Endothelial cell of umbilical vein (primary cell): Measurements from ENCODE around the gene MRC2. TPM values are rescaled to one million over a fixed set of nuclear protein-coding genes. Genes with fewer than 3 reads are reported as not detected.

Experiments
- BruUV-seq: library from RNA; stranded (reverse); fragments of 400-500 nt; replicated peaks from 2 replicates; lab custom pipeline; 2021; lab: Mats Ljungman, UMichigan
- CTCF ChIA-PET: fragments of 300-600, 350-600 bp; sonication (Branson Sonifier 250); formaldehyde crosslinking; loops from one replicate; lab custom pipeline; 2021; ENCODE audit warnings: antibody characterized with exemption, inconsistent platforms; lab: Charles Lee
- POLR2A ChIA-PET: fragments of 300-600, 350-600 bp; sonication (Branson Sonifier 250); formaldehyde crosslinking; loops from one replicate; lab custom pipeline; 2021; ENCODE audit warnings: antibody characterized with exemption, inconsistent platforms; lab: Charles Lee
- DNase-seq: peaks from one replicate; pipeline ENCODE4 v3.0.0-alpha.2; 2011; ENCODE audit warnings: low read depth, low spot score
- FAIRE-seq: peaks from 2 replicates; lab custom pipeline; 2011; peaks lifted over from hg19 to GRCh38; lab: Jason Lieb, UNC
- H2AFZ ChIP-seq: 2 replicates; pipeline ENCODE4 v1.6.0; 2012; ENCODE audit warnings: low read depth, low read length, control low read depth, inconsistent platforms
- H3K27ac ChIP-seq: 2 replicates; pipeline ENCODE4 v1.5.1; 2011; ENCODE audit warnings: low read depth, mild to moderate bottlenecking, control low read depth, low read length, moderate library complexity; ENCODE audit not compliant: insufficient read depth
- H3K27me3 ChIP-seq, 2 experiments: 2 replicates each; pipeline versions ENCODE4 v1.6.0 to v1.6.1; 2011; ENCODE audit warnings: low read length in 2 of 2, mixed read lengths in 1 of 2; ENCODE audit not compliant: control insufficient read depth in 2 of 2, insufficient read depth in 2 of 2
- H3K36me3 ChIP-seq, 2 experiments: 2 replicates in 1 of 2; 3 replicates in 1 of 2; pipeline ENCODE4 v1.5.1; 2011; ENCODE audit warnings: low read length in 2 of 2, mild to moderate bottlenecking in 1 of 2, moderate library complexity in 1 of 2; ENCODE audit not compliant: control insufficient read depth in 2 of 2, insufficient read depth in 2 of 2; ENCODE audit errors: extremely low read depth in 1 of 2
- H3K4me1 ChIP-seq: 3 replicates; pipeline ENCODE4 v1.5.1; 2011; ENCODE audit warnings: mild to moderate bottlenecking, low read length; ENCODE audit not compliant: control insufficient read depth, insufficient read depth; ENCODE audit errors: extremely low read depth
- H3K4me2 ChIP-seq: 2 replicates; pipeline ENCODE4 v1.6.1; 2011; ENCODE audit warnings: low read length, control low read depth, mixed read lengths; ENCODE audit not compliant: insufficient read depth
- H3K4me3 ChIP-seq, 3 experiments: fragments of 200-600 bp in 1 of 3; sonication (generic), shearing (Covaris generic) in 1 of 3; replicated peaks in 1 of 3; 2 replicates each; pipeline ENCODE4 v1.5.1; 2011 to 2016; ENCODE audit warnings: control low read depth in 3 of 3, low read length in 3 of 3, mild to moderate bottlenecking in 2 of 3, inconsistent platforms in 1 of 3, low read depth in 1 of 3, moderate library complexity in 1 of 3; ENCODE audit not compliant: insufficient read depth in 1 of 3
- H3K79me2 ChIP-seq: 2 replicates; pipeline ENCODE4 v1.6.0; 2012; ENCODE audit warnings: low read length, inconsistent platforms; ENCODE audit not compliant: control insufficient read depth, insufficient read depth
- H3K9ac ChIP-seq: replicated peaks from 2 replicates; pipeline ENCODE3; 2011; ENCODE audit warnings: low read length, control low read depth; ENCODE audit not compliant: insufficient read depth; ENCODE audit errors: extremely low read depth
- H3K9me1 ChIP-seq: replicated peaks from 3 replicates; pipeline ENCODE4 v1.6.0; 2011; ENCODE audit warnings: mild to moderate bottlenecking, low read length; ENCODE audit not compliant: control insufficient read depth, insufficient read depth; ENCODE audit errors: extremely low read depth
- H3K9me3 ChIP-seq: replicated peaks from 2 replicates; pipeline ENCODE4 v1.5.1; 2012; ENCODE audit warnings: low read length, inconsistent platforms; ENCODE audit not compliant: control insufficient read depth, insufficient read depth
- H4K20me1 ChIP-seq: replicated peaks from 2 replicates; pipeline ENCODE3; 2011; ENCODE audit warnings: mild to moderate bottlenecking, low read length; ENCODE audit not compliant: control insufficient read depth, insufficient read depth; ENCODE audit errors: extremely low read depth
- EZH2 ChIP-seq: IDR thresholded peaks from 2 replicates; pipeline ENCODE4 v1.6.1; 2012; ENCODE audit warnings: borderline replicate concordance, low read depth, mild to moderate bottlenecking, moderate library complexity, low read length, inconsistent platforms; ENCODE audit not compliant: severe bottlenecking
- FOS ChIP-seq: IDR thresholded peaks from 2 replicates; pipeline ENCODE4 v1.6.1; 2011; ENCODE audit warnings: mild to moderate bottlenecking, low read length, moderate library complexity, borderline replicate concordance; ENCODE audit not compliant: insufficient read depth
- GATA2 ChIP-seq: IDR thresholded peaks from 2 replicates; pipeline ENCODE4 v1.7.0; 2011; ENCODE audit warnings: low read depth, mild to moderate bottlenecking, moderate library complexity, mixed read lengths, low read length; ENCODE audit not compliant: insufficient read length, insufficient read depth
- JUN ChIP-seq: IDR thresholded peaks from 2 replicates; pipeline ENCODE4 v1.6.1; 2011; ENCODE audit warnings: borderline replicate concordance, low read depth; ENCODE audit not compliant: insufficient read length, insufficient read depth
- MYC ChIP-seq: IDR thresholded peaks from one replicate; pipeline ENCODE4 v1.6.1; 2011; ENCODE audit warnings: mild to moderate bottlenecking, low read depth, low read length
- POLR2A ChIP-seq: IDR thresholded peaks from 2 replicates; pipeline ENCODE4 v1.6.1; 2012; ENCODE audit warnings: low read depth, mild to moderate bottlenecking, control low read depth, low read length
- POLR2AphosphoS5 ChIP-seq: IDR thresholded peaks from 2 replicates; pipeline ENCODE4 v1.6.1; 2012; ENCODE audit warnings: low read depth, mild to moderate bottlenecking, control low read depth, low read length, moderate library complexity; ENCODE audit not compliant: insufficient read depth
- dilution Hi-C: fragments of 300-500 bp; cut with MboI; formaldehyde crosslinking; loops from one replicate; pipeline ENCODE4 v1.15.0; 2019; ENCODE audit warnings: low sequenced_read_pairs; ENCODE audit not compliant: extremely low pct_ligation_motif_present
- intact Hi-C: fragments of 100-400 bp; cut with micrococcal nuclease; formaldehyde crosslinking; loops from one replicate; pipeline ENCODE4 v1.10.0; 2022
- polyA plus RNA-seq, 4 experiments: library from polyadenylated mRNA; depleted of rRNA in 3 of 4; stranded (reverse) in 3 of 4; unstranded in 1 of 4; fragments of >200 nt; gene quantifications; 2 replicates each; pipeline versions ENCODE4 v1.2.1 to v1.2.3, GENCODE V29; 2011 to 2012; ENCODE audit warnings: missing spikeins in 1 of 4
- total RNA-seq: library from RNA; stranded (reverse); gene quantifications from 2 replicates; pipeline ENCODE4 v1.2.3, GENCODE V29; 2021
- TF ChIP-seq, protein P1 (sequence below), 2 donors: IDR thresholded peaks; 1 replicate in 1 of 2; 2 replicates in 1 of 2; pipeline ENCODE4 v1.5.1; 2011; ENCODE audit warnings: low read length in 2 of 2, mild to moderate bottlenecking in 2 of 2, moderate library complexity in 2 of 2, control low read depth in 1 of 2, inconsistent platforms in 1 of 2, low read depth in 1 of 2; ENCODE audit not compliant: insufficient read depth in 1 of 2; ENCODE audit errors: extremely low read depth in 1 of 2
- TF ChIP-seq, protein P2 (sequence below): IDR thresholded peaks from 2 replicates; pipeline ENCODE4 v1.6.1; 2011; ENCODE audit not compliant: insufficient read depth, insufficient read length

Gene MRC2
- total and polyA plus RNA-seq, 2 donors (not counting 3 experiments of a cell fraction or from before 2014, with no cell fraction given), result 30.6 to 52.7 TPM

DNA sequence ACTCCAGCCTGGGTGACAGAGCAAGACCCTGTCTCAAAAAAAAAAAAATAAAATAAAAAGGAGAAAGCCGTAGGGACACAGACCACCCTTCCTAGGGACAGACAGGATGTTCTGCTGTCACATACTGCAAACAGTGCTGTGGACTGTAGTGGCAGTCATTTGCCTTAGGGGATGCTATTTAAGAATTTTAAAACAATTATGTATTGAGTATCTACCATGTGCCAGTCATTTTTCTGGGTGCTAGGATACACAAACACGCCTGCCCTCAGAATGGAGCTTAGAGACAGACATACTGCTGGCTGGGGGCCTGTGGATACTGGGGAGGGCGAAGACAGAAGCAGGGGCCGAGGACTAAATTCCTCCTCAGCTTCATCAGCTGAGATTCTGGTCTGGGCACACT lies 45.5 kb downstream of the MRC2 start:
- Histone ChIP-seq H3K4me1 (no peaks in the 10 kb centered on the region), H3K4me2 (no peak overlapping the region), H3K27ac (no peak overlapping the region), H3K9ac (no peak overlapping the region), H3K9me1 (no peaks in the 10 kb centered on the region), H3K4me3 (no peak overlapping the region), H4K20me1 (no peaks in the 10 kb centered on the region), H3K36me3 (peaks cover 0 to 3% of the 10 kb centered on the region in 2 experiments), H2AFZ (no peak overlapping the region), H3K9me3 (no peaks in the 10 kb centered on the region), H3K27me3 (no peaks in the 10 kb centered on the region), H3K79me2 (no peaks in the 10 kb centered on the region)
- intact Hi-C loops, result loop anchor here (1.0 to 5.0 kb wide), 5 partner anchors 30 to 733 kb away; partner anchors contain the start of gene MRC2
- ChIA-PET POLR2A (no interaction called here), CTCF (interaction anchor here (0.6 to 6.1 kb wide), 27 partner anchors 8 to 939 kb away, joined by 3 to 69 read pairs (median 4); partner anchors contain the start of gene TANC2)
- no peak for DNase-seq
- no peak for FAIRE-seq
- dilution Hi-C loops, result no loop called here
- TF ChIP-seq POLR2AphosphoS5 (no peak), POLR2A (no peak), EZH2 (no peak)
- no TSS peak for BruUV-seq

DNA sequence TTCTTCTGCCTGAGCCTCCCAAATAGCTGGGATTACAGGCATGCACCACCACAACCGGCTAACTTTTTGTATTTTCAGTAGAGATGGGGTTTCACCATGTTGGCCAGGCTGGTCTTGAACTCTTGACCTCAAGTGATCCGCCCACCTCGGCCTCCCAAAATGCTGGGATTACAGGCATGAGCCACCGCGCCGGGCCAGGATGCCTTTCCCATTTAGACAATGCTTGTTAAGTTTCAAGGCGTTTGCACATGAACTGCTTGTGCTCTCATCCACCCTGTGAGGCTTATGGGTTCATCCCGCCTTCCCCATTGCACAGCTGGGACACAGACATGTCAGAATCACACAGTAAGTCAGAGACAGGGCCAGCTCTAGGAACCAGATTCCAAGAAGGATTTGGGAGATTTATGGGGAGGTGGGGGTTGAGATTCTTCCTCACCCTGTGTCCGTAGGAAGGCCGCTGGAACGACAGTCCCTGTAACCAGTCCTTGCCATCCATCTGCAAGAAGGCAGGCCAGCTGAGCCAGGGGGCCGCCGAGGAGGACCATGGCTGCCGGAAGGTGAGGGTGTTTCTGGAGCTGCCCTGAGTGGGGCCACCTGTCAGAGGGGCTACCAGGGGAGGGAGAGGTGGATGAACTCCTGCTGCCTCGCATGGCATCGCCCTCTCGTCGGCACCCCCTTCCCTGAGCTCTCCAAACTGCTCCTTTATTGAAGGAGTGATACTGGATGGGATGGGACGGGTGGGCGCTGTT lies 46.3 kb downstream of the MRC2 start:
- Histone ChIP-seq H3K4me1 (no peaks in the 10 kb centered on the region), H3K79me2 (no peaks in the 10 kb centered on the region), H4K20me1 (no peaks in the 10 kb centered on the region), H3K9me3 (no peaks in the 10 kb centered on the region), H3K27me3 (no peaks in the 10 kb centered on the region), H3K4me2 (no peak overlapping the region), H3K9ac (no peak overlapping the region), H3K36me3 (peaks cover 0 to 3% of the 10 kb centered on the region in 2 experiments), H3K27ac (no peak overlapping the region), H2AFZ (no peak overlapping the region), H3K4me3 (no peak overlapping the region), H3K9me1 (no peaks in the 10 kb centered on the region)
- intact Hi-C loops (loop anchor here (2.0 to 5.0 kb wide), 2 partner anchors 46 to 47 kb away; partner anchors contain the start of gene MRC2), dilution Hi-C loops (no loop called here)
- TF ChIP-seq FOS (no peak), POLR2A (no peak), POLR2AphosphoS5 (no peak), MYC (no peak), GATA2 (no peak), EZH2 (no peak), JUN (no peak)
- TF ChIP-seq, protein P1, sequence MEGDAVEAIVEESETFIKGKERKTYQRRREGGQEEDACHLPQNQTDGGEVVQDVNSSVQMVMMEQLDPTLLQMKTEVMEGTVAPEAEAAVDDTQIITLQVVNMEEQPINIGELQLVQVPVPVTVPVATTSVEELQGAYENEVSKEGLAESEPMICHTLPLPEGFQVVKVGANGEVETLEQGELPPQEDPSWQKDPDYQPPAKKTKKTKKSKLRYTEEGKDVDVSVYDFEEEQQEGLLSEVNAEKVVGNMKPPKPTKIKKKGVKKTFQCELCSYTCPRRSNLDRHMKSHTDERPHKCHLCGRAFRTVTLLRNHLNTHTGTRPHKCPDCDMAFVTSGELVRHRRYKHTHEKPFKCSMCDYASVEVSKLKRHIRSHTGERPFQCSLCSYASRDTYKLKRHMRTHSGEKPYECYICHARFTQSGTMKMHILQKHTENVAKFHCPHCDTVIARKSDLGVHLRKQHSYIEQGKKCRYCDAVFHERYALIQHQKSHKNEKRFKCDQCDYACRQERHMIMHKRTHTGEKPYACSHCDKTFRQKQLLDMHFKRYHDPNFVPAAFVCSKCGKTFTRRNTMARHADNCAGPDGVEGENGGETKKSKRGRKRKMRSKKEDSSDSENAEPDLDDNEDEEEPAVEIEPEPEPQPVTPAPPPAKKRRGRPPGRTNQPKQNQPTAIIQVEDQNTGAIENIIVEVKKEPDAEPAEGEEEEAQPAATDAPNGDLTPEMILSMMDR (IDR thresholded peaks at IDR 0.05; ENCODE audit: extremely low read depth in 1 of 2, insufficient read depth in 1 of 2, low read depth in 1 of 2, low read length in 2 of 2), result no peak
- TF ChIP-seq, protein P2, sequence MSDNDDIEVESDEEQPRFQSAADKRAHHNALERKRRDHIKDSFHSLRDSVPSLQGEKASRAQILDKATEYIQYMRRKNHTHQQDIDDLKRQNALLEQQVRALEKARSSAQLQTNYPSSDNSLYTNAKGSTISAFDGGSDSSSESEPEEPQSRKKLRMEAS, result no peak
- FAIRE-seq, result no peak
- ChIA-PET CTCF (interaction anchor here (1.0 to 6.1 kb wide), 17 partner anchors 9 to 938 kb away, joined by 3 to 69 read pairs (median 13); partner anchors contain the start of gene TANC2), POLR2A (no interaction called here)
- no TSS peak for BruUV-seq
- DNase-seq, result no peak
